Endothelial cell of umbilical vein (primary cell): ENCODE measurements around the gene MFSD6L.
"Not testable (repeated sequence)": the region's sequence is repeated elsewhere in the genome, so short reads cannot be mapped to it uniquely, and the experiment has no call there.

Source experiments
- EZH2 ChIP-seq: IDR thresholded peaks from 2 replicates; pipeline ENCODE4 v1.6.1; 2012; ENCODE audit warnings: borderline replicate concordance, low read depth, mild to moderate bottlenecking, moderate library complexity, low read length, inconsistent platforms; ENCODE audit not compliant: severe bottlenecking
- MYC ChIP-seq: IDR thresholded peaks from one replicate; pipeline ENCODE4 v1.6.1; 2011; ENCODE audit warnings: mild to moderate bottlenecking, low read depth, low read length
- POLR2A ChIP-seq: IDR thresholded peaks from 2 replicates; pipeline ENCODE4 v1.6.1; 2012; ENCODE audit warnings: low read depth, mild to moderate bottlenecking, control low read depth, low read length
- TF ChIP-seq, protein P1 (sequence below), 2 donors: IDR thresholded peaks; 1 replicate in 1 of 2; 2 replicates in 1 of 2; pipeline ENCODE4 v1.5.1; 2011; ENCODE audit warnings: low read length in 2 of 2, mild to moderate bottlenecking in 2 of 2, moderate library complexity in 2 of 2, control low read depth in 1 of 2, inconsistent platforms in 1 of 2, low read depth in 1 of 2; ENCODE audit not compliant: insufficient read depth in 1 of 2; ENCODE audit errors: extremely low read depth in 1 of 2

DNA sequence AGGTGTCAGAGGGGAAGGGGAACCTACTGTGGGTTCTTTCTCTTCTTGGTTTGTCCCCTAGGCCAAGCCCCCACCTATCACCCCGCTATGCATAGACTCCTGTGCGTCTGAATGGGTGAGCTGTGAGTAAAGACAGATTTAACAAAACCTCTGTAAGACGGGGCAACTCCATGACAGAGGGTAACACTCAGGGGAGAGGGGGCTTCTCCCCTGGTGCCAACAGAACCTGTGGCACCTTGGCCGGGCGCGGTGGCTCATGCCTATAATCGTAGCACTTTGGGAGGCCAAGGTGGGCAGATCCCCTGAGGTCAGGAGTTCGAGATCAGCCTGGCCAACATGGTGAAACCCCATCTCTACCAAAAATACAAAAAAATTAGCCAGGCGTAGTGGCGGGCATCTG lies 6.2 kb upstream of the MFSD6L start:
- TF ChIP-seq, protein P1, sequence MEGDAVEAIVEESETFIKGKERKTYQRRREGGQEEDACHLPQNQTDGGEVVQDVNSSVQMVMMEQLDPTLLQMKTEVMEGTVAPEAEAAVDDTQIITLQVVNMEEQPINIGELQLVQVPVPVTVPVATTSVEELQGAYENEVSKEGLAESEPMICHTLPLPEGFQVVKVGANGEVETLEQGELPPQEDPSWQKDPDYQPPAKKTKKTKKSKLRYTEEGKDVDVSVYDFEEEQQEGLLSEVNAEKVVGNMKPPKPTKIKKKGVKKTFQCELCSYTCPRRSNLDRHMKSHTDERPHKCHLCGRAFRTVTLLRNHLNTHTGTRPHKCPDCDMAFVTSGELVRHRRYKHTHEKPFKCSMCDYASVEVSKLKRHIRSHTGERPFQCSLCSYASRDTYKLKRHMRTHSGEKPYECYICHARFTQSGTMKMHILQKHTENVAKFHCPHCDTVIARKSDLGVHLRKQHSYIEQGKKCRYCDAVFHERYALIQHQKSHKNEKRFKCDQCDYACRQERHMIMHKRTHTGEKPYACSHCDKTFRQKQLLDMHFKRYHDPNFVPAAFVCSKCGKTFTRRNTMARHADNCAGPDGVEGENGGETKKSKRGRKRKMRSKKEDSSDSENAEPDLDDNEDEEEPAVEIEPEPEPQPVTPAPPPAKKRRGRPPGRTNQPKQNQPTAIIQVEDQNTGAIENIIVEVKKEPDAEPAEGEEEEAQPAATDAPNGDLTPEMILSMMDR (IDR thresholded peaks at IDR 0.05; ENCODE audit: extremely low read depth in 1 of 2, insufficient read depth in 1 of 2, low read depth in 1 of 2, low read length in 2 of 2), result not testable (repeated sequence)
- TF ChIP-seq MYC, POLR2A, EZH2: not testable (repeated sequence)
